Inflammatory macrophage treated with lipopolysaccharide for 4 hours (primary cell): ENCODE results near the gene DYNLL2.
"Not testable (repeated sequence)": the region's sequence is repeated elsewhere in the genome, so short reads cannot be mapped to it uniquely, and the experiment has no call there.

Experiments used
- DNase-seq: peaks from one replicate; pipeline ENCODE4 v3.0.0-alpha.2; 2020

The DYNLL2 gene

DNA sequence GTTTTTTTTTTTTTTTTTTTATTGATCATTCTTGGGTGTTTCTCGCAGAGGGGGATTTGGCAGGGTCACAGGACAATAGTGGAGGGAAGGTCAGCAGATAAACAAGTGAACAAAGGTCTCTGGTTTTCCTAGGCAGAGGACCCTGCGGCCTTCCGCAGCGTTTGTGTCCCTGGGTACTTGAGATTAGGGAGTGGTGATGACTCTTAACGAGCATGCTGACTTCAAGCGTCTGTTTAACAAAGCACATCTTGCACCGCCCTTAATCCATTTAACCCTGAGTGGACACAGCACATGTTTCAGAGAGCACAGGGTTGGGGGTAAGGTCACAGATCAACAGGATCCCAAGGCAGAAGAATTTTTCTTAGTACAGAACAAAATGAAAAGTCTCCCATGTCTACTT, 10.0 kb upstream of the DYNLL2 start:
- DNase-seq: not testable (repeated sequence)

DNA sequence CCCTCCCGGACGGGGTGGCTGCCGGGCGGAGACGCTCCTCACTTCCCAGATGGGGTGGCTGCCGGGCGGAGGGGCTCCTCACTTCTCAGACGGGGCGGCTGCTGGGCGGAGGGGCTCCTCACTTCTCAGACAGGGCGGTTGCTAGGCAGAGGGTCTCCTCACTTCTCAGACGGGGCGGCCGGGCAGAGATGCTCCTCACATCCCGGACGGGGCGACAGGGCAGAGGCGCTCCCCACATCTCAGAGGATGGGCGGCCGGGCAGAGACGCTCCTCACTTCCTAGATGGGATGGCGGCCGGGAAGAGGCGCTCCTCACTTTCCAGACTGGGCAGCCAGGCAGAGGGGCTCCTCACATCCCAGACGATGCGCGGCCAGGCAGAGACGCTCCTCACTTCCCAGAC, 8.8 kb upstream of the DYNLL2 start:
- DNase-seq: not testable (repeated sequence)

DNA sequence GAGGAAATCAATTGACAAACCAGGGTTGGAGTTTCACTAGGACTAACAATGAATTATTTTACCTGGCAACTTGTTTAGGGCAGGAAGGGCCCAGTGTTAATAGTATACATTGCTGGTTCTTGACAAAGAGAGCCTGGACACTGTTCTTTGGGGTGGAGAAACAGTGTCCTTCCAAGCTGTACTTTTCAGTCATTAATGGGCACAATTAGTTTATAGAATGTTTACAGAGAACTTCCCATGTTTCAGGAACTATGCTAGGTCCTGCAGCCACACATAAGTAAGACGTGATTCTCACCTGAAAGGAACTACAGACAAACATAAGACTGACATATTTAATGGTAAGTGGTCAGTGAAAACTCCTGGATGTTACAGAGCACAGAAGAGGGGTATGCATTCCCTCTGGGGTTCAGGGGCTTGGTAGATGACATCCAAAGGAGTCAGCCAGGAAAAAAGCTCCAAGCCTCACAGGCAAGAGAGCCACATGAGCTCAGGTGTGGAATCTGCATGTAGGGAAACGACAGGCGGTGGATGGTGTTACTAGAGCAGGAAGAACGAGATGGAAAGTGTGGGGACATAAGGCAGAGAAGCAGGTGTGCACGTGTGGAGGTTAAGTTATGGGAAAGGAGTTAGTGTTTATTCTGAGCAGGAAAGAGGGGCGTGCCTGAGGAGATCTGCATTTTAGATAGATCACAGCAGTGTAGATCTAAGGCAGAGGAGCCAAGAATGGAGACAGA, 3.8 kb upstream of the DYNLL2 start:
- no peak for DNase-seq

GRCh38 chr17:58081646-58082340, 1.4 kb upstream of the DYNLL2 start:
- no peak for DNase-seq

GRCh38 chr17:58082341-58082869, 814 bp upstream of the DYNLL2 start:
- DNase-seq: no peak

GRCh38 chr17:58083491-58084316, 485 bp downstream of the DYNLL2 start:
- peak; percentile 63 for DNase-seq

- DNase-seq: no peak
Observed at GRCh38 chr17:58084317-58084981, 1.2 kb downstream of the DYNLL2 start.

GRCh38 chr17:58085039-58085715, 2.0 kb downstream of the DYNLL2 start:
- DNase-seq: no peak

DNA sequence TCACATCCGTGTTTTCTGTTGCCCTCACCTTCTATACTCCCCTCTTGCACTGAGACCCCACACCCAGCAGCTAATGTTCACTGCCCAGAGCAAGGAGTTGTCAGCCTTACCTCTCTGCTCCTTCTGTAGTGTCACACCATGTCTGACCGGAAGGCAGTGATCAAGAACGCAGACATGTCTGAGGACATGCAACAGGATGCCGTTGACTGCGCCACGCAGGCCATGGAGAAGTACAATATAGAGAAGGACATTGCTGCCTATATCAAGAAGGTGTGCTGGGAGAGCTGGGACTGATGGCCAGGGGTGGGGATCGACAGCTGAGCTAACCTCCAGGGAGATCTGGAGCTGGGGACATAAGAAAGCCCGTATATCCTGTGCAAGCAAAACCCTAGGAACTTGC, 3.7 kb downstream of the DYNLL2 start:
- DNase-seq: no peak

DNA sequence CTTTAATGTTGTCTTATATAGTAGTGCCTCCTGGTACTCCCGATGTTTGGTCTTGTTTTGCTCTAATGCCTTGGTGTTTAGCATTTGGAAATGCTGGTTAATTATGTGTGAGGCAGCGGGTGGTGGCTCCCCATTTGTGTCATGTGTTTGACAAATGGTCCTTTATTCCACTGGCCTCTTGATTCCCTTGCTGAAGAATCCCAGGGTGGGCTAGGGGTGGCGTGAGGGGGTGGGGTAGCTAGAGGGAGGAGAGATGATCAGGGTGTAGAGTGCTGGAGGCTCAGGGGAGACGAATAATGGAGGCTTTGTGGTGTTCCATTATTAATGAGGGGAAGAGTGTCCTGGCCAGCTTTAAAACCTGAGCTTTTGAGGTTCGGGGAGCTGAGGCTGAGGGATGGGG, 5.4 kb downstream of the DYNLL2 start:
- no peak for DNase-seq

GRCh38 chr17:58089111-58089510, 5.9 kb downstream of the DYNLL2 start:
- no peak for DNase-seq

DNA sequence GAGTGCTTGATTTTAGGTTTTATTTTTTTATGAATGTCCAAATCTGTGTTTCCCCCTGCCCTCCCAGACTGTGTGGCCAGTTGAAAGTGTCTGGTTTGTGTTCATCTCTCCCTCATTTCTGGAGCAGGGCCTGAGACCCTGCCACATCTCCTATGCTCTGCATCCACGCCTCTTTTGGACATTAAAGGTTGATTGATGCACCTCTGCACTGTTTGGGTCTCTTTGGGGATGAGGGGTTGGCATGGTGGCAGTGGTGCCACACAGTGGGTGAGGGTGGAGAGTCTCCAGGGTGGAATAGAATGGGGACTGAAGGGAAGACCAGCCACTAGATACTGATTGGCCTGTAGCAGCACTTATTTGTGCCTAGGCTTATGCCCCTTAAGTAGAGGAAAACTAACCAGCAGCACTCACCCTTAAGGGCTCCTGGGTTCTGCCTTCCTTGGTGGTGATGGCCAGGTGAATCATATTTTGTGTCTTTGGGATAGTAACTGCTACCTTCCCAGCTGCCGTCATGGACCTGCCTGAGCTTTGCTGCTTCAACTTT, 7.9 kb downstream of the DYNLL2 start:
- no peak for DNase-seq

DNA sequence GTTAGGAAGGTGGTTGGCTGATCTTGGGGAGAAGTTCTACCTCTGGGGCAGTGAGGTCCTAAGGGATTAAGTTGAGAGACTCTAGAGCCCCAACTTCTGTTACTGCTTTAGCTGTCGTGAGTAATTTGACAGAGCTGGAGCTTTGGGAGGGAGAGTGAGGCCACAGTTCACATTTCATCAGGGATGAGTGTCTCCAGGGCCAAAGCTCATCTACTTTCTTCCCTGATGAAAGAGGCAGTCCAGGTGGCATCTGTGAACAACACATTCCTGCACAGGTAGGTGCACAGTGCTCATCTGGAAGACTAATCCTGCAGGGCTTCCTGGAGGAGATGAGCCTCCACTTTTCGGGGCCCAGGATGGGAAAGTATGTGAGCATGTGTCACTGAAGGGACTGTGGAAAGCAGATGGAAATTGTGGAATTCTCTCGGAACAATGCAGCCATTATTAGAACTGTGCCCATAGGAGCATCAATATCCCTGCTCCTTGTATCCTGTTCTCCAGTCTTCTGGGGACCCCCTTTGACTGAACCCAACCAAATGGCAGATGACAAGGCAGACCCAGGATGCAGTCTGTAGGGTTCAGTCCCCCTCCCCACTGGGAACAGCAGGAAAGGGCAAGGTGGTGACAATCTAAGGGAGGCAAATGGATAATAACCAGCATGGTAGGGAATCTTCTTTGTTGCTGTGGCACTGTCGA, 9.0 kb downstream of the DYNLL2 start:
- DNase-seq: no peak

- DNase-seq: no peak
Observed at GRCh38 chr17:58092797-58093385, 9.7 kb downstream of the DYNLL2 start.

GRCh38 chr17:58094118-58094517, 10.9 kb downstream of the DYNLL2 start:
- DNase-seq: no peak

DNA sequence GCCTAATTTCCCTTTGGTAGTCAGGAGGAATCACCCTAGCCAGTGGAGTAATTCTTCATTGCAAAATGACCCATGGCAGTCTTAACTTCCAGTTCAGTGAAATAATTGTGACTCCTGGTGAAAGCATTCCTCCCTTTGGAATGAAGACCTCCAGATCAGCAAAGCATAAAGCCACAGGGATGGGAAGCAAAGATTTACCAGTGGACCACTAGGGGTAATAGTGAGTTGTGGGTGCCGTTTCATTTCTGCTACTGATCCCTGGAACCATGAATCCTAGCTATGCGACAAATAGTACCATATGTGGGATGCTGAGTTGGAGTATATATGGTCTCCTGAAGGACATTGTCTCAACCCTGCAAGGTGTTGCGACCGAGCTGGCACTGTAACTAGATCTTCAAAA, 13.7 kb downstream of the DYNLL2 start:
- DNase-seq: no peak

DNA sequence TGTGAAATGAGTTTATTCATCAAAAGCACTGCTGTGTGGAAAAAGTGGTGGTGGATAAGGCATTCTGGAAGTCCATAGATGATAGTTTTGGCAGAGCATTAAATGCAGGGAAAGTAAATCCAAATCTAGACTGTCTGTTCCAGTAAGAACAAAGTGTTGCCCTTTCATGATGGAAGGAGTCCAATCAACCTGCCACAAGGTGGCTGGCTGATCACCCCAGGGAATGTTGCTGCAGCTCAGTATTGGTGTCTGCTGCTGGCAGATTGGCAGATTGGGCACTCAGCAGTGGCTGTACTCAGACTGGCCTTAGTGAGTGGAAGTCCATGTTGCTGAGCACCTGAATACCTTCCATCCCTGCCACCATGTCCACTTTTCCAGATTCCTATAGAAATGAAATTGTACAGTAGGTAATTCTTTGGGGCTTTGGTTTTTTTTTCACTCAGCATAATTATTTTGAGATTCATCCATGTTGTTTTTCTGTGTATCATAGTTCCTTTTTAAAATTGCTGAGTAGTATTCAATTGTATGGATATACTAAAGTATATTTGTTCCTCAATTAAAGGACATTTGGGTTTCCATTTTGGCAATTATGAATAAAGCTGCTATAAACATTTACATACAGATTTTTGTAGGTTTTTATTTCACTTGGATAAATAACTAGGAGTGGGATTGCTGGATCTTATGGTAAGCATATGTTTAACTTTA, 14.3 kb downstream of the DYNLL2 start:
- no peak for DNase-seq

DNA sequence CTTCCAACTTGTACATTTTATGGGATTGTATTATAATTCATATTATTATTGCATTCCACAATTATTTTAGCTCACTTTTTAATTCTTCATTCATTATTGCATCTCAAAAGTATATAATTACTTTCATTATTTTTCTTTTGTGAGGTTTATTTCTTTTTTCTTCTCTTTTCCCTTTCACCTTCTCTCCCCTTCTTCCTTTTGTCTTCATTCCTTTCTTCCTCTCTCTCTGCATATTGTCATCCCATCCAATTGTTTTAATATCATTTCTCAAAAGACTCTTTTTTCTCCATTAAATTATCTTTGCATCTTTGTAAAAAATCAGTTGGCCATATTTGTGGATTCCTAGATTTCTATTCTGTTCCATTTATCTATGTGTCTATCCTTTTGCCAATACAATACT, 17.3 kb downstream of the DYNLL2 start:
- no peak for DNase-seq

DNA sequence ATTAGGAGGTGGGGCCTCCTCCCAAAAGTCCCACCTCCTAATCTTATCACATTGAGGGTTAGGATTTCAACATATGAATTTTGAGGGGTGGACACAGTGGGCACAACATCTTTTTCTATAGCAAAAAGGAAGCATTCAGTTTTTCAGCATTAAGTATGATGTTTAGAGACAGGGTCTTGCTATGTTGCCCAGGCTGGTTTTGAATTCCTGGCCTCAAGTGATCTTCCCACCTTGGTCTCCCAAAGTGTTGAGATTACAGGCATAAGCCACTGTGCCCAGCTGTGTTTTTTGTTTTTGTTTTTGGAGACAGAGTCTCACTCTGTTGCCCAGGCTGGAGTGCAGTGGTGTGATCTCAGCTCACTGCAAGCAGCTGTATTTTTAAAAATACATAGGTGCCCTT, 18.7 kb downstream of the DYNLL2 start:
- not testable (repeated sequence) for DNase-seq

DNA sequence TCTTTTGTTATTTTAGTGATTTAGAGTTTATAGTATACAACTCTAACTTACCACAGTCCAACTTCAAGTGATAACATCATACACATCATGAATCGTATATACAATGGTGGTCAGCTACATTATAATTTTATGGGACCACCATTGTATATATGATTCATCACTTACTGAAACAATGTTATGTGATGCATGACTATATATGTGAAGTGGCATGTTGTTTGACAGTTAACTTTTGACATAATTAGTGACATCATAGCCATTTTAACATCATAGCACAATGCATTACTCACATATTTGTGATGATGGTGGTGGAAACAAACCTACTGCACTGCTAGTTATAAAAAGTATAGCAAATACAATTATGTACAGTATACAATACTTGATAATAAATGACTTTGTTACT, 21.9 kb downstream of the DYNLL2 start:
- DNase-seq: no peak
